ENCODE results near the gene PEX11G. TPM values are rescaled to one million over a fixed set of nuclear protein-coding genes. Genes with fewer than 3 reads are reported as not detected.

Gene PEX11G
- total and polyA plus RNA-seq, 12 donors, result 2.5 to 24.5 (median 13.8) TPM

GRCh38 chr19:7471696-7472615, 16.9 kb downstream of the PEX11G start:
- H3K4me3 ChIP-seq, result no peak overlapping the region
- H3K4me1 ChIP-seq (replicated peaks in 1 of 2), result no peaks in the 10 kb centered on the region
- H3K27me3 ChIP-seq, result no peaks in the 10 kb centered on the region
- H3K36me3 ChIP-seq (replicated peaks in 1 of 2), result peaks cover 0 to 53% of the 10 kb centered on the region in 2 donors
- H3K9me3 ChIP-seq (replicated peaks in 1 of 3), result no peaks in the 10 kb centered on the region
- TF ChIP-seq CTCF (IDR thresholded peaks at IDR 0.05) (no peak), POLR2A (IDR thresholded peaks at IDR 0.05) (no peak)
- no peak for DNase-seq
- H3K27ac ChIP-seq, result no peak overlapping the region
- intact Hi-C loops (cut with DNase I), result no loop called here
- WGBS, 4 donors, result 83 to 89% (median 86%) methylated on average over 32 to 42 of the region's 42 CpGs

- H3K36me3 ChIP-seq (replicated peaks in 1 of 2), result peaks cover 0 to 56% of the 10 kb centered on the region in 2 donors
- no peaks in the 10 kb centered on the region for H3K9me3 ChIP-seq (replicated peaks in 1 of 3)
- 91 to 94% (median 92%) methylated on average over 9 to 31 of the region's 31 CpGs for WGBS, 4 donors
- no peak overlapping the region for H3K4me3 ChIP-seq
- no peaks in the 10 kb centered on the region for H3K4me1 ChIP-seq (replicated peaks in 1 of 2)
- no peak for DNase-seq
- no peaks in the 10 kb centered on the region for H3K27me3 ChIP-seq
- TF ChIP-seq CTCF (IDR thresholded peaks at IDR 0.05) (no peak), POLR2A (IDR thresholded peaks at IDR 0.05) (no peak)
- no peak overlapping the region for H3K27ac ChIP-seq
- intact Hi-C loops (cut with DNase I), result no loop called here
These were observed 18.1 kb downstream of the PEX11G start for GRCh38 chr19:7470540-7471305.

- no peak overlapping the region for H3K27ac ChIP-seq
- DNase-seq, result no peak
- no peaks in the 10 kb centered on the region for H3K27me3 ChIP-seq
- no peak overlapping the region for H3K4me3 ChIP-seq
- WGBS, 4 donors, result 91 to 94% (median 93%) methylated on average over 14 to 31 of the region's 31 CpGs
- TF ChIP-seq CTCF (IDR thresholded peaks at IDR 0.05) (no peak), POLR2A (IDR thresholded peaks at IDR 0.05) (no peak)
- no peaks in the 10 kb centered on the region for H3K9me3 ChIP-seq (replicated peaks in 1 of 3)
- intact Hi-C loops (cut with DNase I), result no loop called here
- H3K4me1 ChIP-seq (replicated peaks in 1 of 2), result no peaks in the 10 kb centered on the region
- peaks cover 0 to 65% of the 10 kb centered on the region in 2 donors for H3K36me3 ChIP-seq (replicated peaks in 1 of 2)
These were observed 19.1 kb downstream of the PEX11G start for GRCh38 chr19:7469669-7470285.

GRCh38 chr19:7468840-7469239, 20.0 kb downstream of the PEX11G start:
- intact Hi-C loops (cut with DNase I), result no loop called here
- Histone ChIP-seq H3K4me3 (no peak overlapping the region), H3K9me3 (replicated peaks in 1 of 3) (no peaks in the 10 kb centered on the region), H3K36me3 (replicated peaks in 1 of 2) (peaks cover 0 to 75% of the 10 kb centered on the region in 2 donors), H3K27ac (no peak overlapping the region), H3K27me3 (no peaks in the 10 kb centered on the region), H3K4me1 (replicated peaks in 1 of 2) (no peaks in the 10 kb centered on the region)
- 83 to 94% (median 90%) methylated on average over 6 to 24 of the region's 24 CpGs; no CpG with 5 or more reads in 1 of the 4 donors for WGBS, 4 donors
- TF ChIP-seq POLR2A (IDR thresholded peaks at IDR 0.05) (no peak), CTCF (IDR thresholded peaks at IDR 0.05) (no peak)
- no peak for DNase-seq

All from adrenal gland (tissue), 12 donors.